Measurements from ENCODE around the gene ARID4A.

ARID4A gene

DNA sequence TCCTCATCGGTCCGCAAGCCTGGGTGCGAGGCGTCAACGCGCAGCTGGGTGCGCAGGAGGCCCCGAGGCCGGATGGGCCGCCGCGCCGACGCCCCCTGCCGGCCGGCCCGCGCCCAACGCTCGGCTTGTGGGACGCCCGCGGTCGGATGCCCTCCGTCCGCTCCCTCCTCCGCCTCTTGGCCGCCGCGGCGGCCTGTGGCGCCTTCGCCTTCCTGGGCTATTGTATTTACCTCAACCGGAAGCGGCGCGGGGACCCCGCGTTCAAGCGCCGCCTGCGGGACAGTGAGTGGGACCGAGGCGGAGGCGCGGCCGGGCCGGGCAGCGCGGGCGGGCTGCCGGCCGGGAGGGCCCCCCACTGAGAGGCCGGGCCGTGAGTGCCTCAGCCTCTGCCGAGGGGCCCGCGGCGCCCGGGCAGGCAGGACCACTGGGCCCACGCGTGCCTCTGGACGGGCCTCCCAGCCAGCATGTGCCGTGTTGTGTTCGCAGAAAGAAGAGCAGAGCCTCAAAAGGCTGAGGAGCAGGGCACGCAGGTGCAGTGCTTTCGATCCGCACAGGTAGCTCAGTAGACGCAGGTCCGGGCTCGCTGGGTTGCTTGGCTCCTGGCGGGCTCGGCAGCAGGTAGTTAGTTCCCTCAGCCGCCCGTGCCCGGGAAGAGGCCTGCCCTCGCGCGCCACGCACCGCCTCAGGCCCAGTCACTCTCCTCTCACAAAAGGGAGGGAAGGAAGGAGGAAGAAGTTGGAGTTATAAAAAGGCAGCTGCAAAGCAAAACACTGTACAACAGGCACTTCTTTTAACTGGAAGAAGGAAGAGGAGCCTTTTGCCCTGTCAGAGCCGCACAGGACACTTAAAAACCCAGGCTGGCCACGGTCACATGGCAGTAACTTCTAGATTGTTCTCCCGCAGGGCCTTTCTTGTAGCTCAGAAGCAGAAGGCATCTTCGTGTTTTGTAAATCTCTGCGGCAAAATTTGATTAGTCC, 97.7 kb downstream of the ARID4A start, which contains the start of gene TOMM20L:
Gene TOMM20L (plus strand): TSS at position 119 of the 977 bp plus-strand sequence. CDS start 28 bp downstream, at position 147.
- TF ChIP-seq YY1 (IDR thresholded peaks at IDR 0.05; ENCODE audit: insufficient read depth, insufficient read length) (no peak), SUZ12 (IDR thresholded peaks at IDR 0.05; ENCODE audit: extremely low read depth, insufficient read depth, insufficient read length) (no peak), ZNF274 (IDR thresholded peaks at IDR 0.05; ENCODE audit: low read depth, low read length) (no peak)
- Histone ChIP-seq H3K4me1 (ENCODE audit: insufficient read depth, insufficient read length) (peaks cover 2% of the 10 kb centered on the region), H3K9ac (ENCODE audit: insufficient read length, low read depth) (peak within 1 kb of the TSS; percentile 79), H3K9me3 (ENCODE audit: insufficient read depth, low read length) (no peaks in the 10 kb centered on the region), H3K27me3 (ENCODE audit: insufficient read depth, insufficient read length) (peaks cover 12% of the 10 kb centered on the region), H3K36me3 (ENCODE audit: insufficient read depth, insufficient read length, low read length) (no peaks in the 10 kb centered on the region), H3K4me3 (ENCODE audit: insufficient read length, low read depth) (peak within 1 kb of the TSS; percentile 51)
- peak; percentile 52 for DNase-seq (ENCODE audit: low read depth, low spot score)

GRCh38 chr14:58397156-58397555, 98.8 kb downstream of the ARID4A start:
- no peaks in the 10 kb centered on the region for H3K36me3 ChIP-seq (ENCODE audit: insufficient read depth, insufficient read length, low read length)
- H3K4me3 ChIP-seq (ENCODE audit: insufficient read length, low read depth), result no peak overlapping the region
- TF ChIP-seq ZNF274 (IDR thresholded peaks at IDR 0.05; ENCODE audit: low read depth, low read length) (no peak), SUZ12 (IDR thresholded peaks at IDR 0.05; ENCODE audit: extremely low read depth, insufficient read depth, insufficient read length) (no peak), YY1 (IDR thresholded peaks at IDR 0.05; ENCODE audit: insufficient read depth, insufficient read length) (no peak)
- peaks cover 2% of the 10 kb centered on the region for H3K4me1 ChIP-seq (ENCODE audit: insufficient read depth, insufficient read length)
- DNase-seq (ENCODE audit: low read depth, low spot score), result no peak
- H3K9me3 ChIP-seq (ENCODE audit: insufficient read depth, low read length), result no peaks in the 10 kb centered on the region
- H3K9ac ChIP-seq (ENCODE audit: insufficient read length, low read depth), result no peak overlapping the region
- H3K27me3 ChIP-seq (ENCODE audit: insufficient read depth, insufficient read length), result peaks cover 12% of the 10 kb centered on the region

GRCh38 chr14:58398495-58398894, 100.1 kb downstream of the ARID4A start:
- H3K9me3 ChIP-seq (ENCODE audit: insufficient read depth, low read length), result no peaks in the 10 kb centered on the region
- H3K9ac ChIP-seq (ENCODE audit: insufficient read length, low read depth), result no peak overlapping the region
- DNase-seq (ENCODE audit: low read depth, low spot score), result no peak
- H3K4me3 ChIP-seq (ENCODE audit: insufficient read length, low read depth), result no peak overlapping the region
- H3K27me3 ChIP-seq (ENCODE audit: insufficient read depth, insufficient read length), result peaks cover 12% of the 10 kb centered on the region
- H3K36me3 ChIP-seq (ENCODE audit: insufficient read depth, insufficient read length, low read length), result no peaks in the 10 kb centered on the region
- H3K4me1 ChIP-seq (ENCODE audit: insufficient read depth, insufficient read length), result peaks cover 2% of the 10 kb centered on the region
- TF ChIP-seq ZNF274 (IDR thresholded peaks at IDR 0.05; ENCODE audit: low read depth, low read length), result no peak
- TF ChIP-seq YY1 (IDR thresholded peaks at IDR 0.05; ENCODE audit: insufficient read depth, insufficient read length), result no peak

- Histone ChIP-seq H3K27me3 (ENCODE audit: insufficient read depth, insufficient read length) (peaks cover 12% of the 10 kb centered on the region), H3K4me3 (ENCODE audit: insufficient read length, low read depth) (no peak overlapping the region), H3K4me1 (ENCODE audit: insufficient read depth, insufficient read length) (peaks cover 2% of the 10 kb centered on the region), H3K9me3 (ENCODE audit: insufficient read depth, low read length) (no peaks in the 10 kb centered on the region), H3K9ac (ENCODE audit: insufficient read length, low read depth) (no peak overlapping the region), H3K36me3 (ENCODE audit: insufficient read depth, insufficient read length, low read length) (no peaks in the 10 kb centered on the region)
- DNase-seq (ENCODE audit: low read depth, low spot score), result no peak
- TF ChIP-seq SUZ12 (IDR thresholded peaks at IDR 0.05; ENCODE audit: extremely low read depth, insufficient read depth, insufficient read length), result no peak
- no peak for TF ChIP-seq ZNF274 (IDR thresholded peaks at IDR 0.05; ENCODE audit: low read depth, low read length)
- no peak for TF ChIP-seq YY1 (IDR thresholded peaks at IDR 0.05; ENCODE audit: insufficient read depth, insufficient read length)
These were observed 100.5 kb downstream of the ARID4A start for GRCh38 chr14:58398895-58399294.

- no peak overlapping the region for H3K4me3 ChIP-seq (ENCODE audit: insufficient read length, low read depth)
- H3K9ac ChIP-seq (ENCODE audit: insufficient read length, low read depth), result no peak overlapping the region
- peaks cover 6% of the 10 kb centered on the region for H3K27me3 ChIP-seq (ENCODE audit: insufficient read depth, insufficient read length)
- H3K36me3 ChIP-seq (ENCODE audit: insufficient read depth, insufficient read length, low read length), result peaks cover 9% of the 10 kb centered on the region
- no peaks in the 10 kb centered on the region for H3K9me3 ChIP-seq (ENCODE audit: insufficient read depth, low read length)
- TF ChIP-seq ZNF274 (IDR thresholded peaks at IDR 0.05; ENCODE audit: low read depth, low read length), result no peak
- TF ChIP-seq SUZ12 (IDR thresholded peaks at IDR 0.05; ENCODE audit: extremely low read depth, insufficient read depth, insufficient read length), result no peak
- no peak for TF ChIP-seq YY1 (IDR thresholded peaks at IDR 0.05; ENCODE audit: insufficient read depth, insufficient read length)
- H3K4me1 ChIP-seq (ENCODE audit: insufficient read depth, insufficient read length), result peaks cover 2% of the 10 kb centered on the region
- DNase-seq (ENCODE audit: low read depth, low spot score), result no peak
These were observed 103.2 kb downstream of the ARID4A start for GRCh38 chr14:58401587-58401986.

DNA sequence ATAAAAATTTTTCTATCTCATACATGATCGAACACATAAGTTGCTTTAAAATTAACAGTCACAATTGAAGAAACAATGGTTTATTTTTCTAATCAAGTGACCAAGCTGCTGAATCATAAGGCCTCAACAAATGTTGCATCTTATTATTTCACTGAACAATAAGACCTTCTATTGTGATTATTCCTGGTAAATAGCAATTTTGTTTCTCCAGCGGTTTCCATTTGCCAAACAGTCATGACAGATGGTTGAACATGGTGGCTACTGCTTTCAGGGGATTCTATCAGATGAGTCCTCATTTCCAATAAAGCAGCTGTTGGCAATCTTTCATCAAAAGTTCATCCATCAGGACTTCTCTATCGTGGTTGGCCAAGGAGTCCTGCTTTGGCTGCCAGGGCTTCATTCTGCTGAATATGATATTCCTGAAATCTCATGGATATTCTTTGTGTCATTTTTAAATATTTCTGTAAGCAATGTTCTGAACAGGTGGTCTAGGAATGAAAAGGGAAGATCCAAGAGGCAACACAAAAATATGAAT, 110.4 kb downstream of the ARID4A start:
- Histone ChIP-seq H3K9ac (ENCODE audit: insufficient read length, low read depth) (no peak overlapping the region), H3K27me3 (ENCODE audit: insufficient read depth, insufficient read length) (no peaks in the 10 kb centered on the region), H3K4me3 (ENCODE audit: insufficient read length, low read depth) (no peak overlapping the region), H3K9me3 (ENCODE audit: insufficient read depth, low read length) (no peaks in the 10 kb centered on the region), H3K36me3 (ENCODE audit: insufficient read depth, insufficient read length, low read length) (peaks cover 47% of the 10 kb centered on the region), H3K4me1 (ENCODE audit: insufficient read depth, insufficient read length) (no peaks in the 10 kb centered on the region)
- no peak for DNase-seq (ENCODE audit: low read depth, low spot score)
- TF ChIP-seq ZNF274 (IDR thresholded peaks at IDR 0.05; ENCODE audit: low read depth, low read length) (no peak), YY1 (IDR thresholded peaks at IDR 0.05; ENCODE audit: insufficient read depth, insufficient read length) (no peak), SUZ12 (IDR thresholded peaks at IDR 0.05; ENCODE audit: extremely low read depth, insufficient read depth, insufficient read length) (no peak)

- H3K36me3 ChIP-seq (ENCODE audit: insufficient read depth, insufficient read length, low read length), result peaks cover 42% of the 10 kb centered on the region
- DNase-seq (ENCODE audit: low read depth, low spot score), result no peak
- no peaks in the 10 kb centered on the region for H3K9me3 ChIP-seq (ENCODE audit: insufficient read depth, low read length)
- H3K27me3 ChIP-seq (ENCODE audit: insufficient read depth, insufficient read length), result no peaks in the 10 kb centered on the region
- H3K9ac ChIP-seq (ENCODE audit: insufficient read length, low read depth), result no peak overlapping the region
- TF ChIP-seq SUZ12 (IDR thresholded peaks at IDR 0.05; ENCODE audit: extremely low read depth, insufficient read depth, insufficient read length), result no peak
- no peak for TF ChIP-seq ZNF274 (IDR thresholded peaks at IDR 0.05; ENCODE audit: low read depth, low read length)
- no peak overlapping the region for H3K4me3 ChIP-seq (ENCODE audit: insufficient read length, low read depth)
- H3K4me1 ChIP-seq (ENCODE audit: insufficient read depth, insufficient read length), result no peaks in the 10 kb centered on the region
These were observed 116.5 kb downstream of the ARID4A start for GRCh38 chr14:58414845-58415244.
